GM15510 (cell line): ENCODE measurements around the gene IL18RAP.

ENCODE experiments used
- POLR2A ChIP-seq: IDR thresholded peaks from 3 replicates; pipeline ENCODE4 v1.6.1; 2011; ENCODE audit warnings: borderline replicate concordance; ENCODE audit not compliant: insufficient read length; ENCODE audit errors: extremely low read depth

The IL18RAP gene

DNA sequence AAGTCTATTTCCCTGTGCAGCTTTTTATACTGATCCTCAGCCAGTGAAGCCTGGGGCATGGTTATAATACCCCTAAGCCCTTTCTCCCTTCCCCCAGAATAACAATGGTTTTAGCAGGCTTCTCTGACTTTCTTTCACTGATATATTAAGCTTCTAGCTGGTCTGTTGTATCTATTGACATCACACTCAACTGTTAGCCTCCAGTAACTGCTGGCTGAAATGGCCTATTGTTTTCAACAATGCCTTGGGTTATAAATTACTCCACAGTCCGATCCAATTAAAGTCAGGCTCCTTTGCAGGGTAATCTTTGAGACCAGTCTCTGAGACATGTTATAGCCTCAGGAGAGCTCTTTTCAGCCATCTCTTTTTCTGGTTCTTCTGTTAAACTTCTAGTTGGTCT is 47.2 kb downstream of the IL18RAP start:
- no peak for TF ChIP-seq POLR2A

DNA sequence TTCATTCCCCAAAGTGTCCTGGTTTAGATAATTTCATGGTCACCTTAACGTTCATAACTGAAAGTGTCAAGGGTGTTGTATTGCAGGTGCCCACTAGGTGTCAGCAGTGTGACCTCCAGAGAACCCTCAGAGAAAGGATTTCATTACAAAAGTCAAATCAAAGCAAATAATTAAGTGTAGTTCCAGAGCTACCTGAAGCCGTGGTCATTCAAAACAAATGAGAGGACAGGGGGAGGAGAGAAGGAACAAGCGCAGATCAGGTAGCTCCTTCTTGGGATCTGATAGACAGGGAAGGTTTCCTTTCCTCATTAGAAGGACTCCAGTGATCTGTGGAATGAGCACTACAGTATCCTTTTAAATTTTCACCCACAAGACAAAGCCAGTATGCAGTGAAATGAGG is 50.1 kb downstream of the IL18RAP start, which contains the start of gene SLC9A4:
Gene SLC9A4 (plus strand): TSS at position 207 of the 400 bp plus-strand sequence. CDS start 534 bp downstream, outside the sequence.
- no peak for TF ChIP-seq POLR2A

DNA sequence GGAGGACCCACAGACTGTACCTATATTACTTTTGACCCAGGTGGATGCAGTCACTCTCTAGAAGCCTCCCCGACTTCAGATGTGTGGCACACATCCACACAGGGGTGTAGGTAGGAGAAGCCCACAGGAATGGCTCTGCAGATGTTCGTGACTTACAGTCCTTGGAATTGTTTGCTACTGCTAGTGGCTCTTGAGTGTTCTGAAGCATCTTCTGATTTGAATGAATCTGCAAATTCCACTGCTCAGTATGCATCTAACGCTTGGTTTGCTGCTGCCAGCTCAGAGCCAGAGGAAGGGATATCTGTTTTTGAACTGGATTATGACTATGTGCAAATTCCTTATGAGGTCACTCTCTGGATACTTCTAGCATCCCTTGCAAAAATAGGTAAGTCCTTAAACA is 50.7 kb downstream of the IL18RAP start:
- TF ChIP-seq POLR2A = no peak

DNA sequence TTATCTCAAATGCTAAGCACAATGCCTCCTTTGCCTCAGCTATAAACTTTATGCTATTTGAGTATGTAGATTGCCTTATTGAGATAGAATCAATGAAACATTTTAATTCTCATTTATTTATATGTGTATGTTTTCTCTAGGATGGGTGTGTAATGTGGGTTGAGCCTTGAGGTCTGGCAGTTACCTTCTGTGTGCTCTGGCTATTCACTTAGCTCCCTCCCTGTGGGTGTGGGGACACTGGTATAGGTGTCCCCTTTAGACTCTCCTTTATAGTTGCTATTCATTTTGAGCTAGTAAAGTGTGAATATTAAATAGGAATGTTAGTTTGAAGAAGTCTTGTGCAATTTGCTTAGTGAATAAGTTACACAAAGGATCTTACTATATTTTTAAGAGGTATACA is 51.8 kb downstream of the IL18RAP start:
- no peak for TF ChIP-seq POLR2A

DNA sequence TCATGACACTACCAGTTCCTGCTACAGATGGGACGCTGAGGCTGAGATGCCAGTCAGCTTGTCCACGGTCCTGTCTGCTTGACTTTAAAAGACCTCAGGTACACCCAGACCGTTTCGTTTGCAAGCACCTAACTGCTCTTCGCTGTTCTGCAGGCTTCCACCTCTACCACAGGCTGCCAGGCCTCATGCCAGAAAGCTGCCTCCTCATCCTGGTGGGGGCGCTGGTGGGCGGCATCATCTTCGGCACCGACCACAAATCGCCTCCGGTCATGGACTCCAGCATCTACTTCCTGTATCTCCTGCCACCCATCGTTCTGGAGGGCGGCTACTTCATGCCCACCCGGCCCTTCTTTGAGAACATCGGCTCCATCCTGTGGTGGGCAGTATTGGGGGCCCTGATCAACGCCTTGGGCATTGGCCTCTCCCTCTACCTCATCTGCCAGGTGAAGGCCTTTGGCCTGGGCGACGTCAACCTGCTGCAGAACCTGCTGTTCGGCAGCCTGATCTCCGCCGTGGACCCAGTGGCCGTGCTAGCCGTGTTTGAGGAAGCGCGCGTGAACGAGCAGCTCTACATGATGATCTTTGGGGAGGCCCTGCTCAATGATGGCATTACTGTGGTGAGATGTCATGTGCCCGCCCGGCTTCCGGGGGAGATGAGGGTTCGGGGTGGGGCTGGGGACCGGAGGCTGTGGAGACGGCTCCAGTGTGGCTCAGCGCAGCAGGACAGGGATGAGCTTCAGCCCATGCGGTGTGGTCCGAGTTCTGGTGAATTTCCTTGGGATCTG is 55.9 kb downstream of the IL18RAP start:
- TF ChIP-seq POLR2A = no peak

DNA sequence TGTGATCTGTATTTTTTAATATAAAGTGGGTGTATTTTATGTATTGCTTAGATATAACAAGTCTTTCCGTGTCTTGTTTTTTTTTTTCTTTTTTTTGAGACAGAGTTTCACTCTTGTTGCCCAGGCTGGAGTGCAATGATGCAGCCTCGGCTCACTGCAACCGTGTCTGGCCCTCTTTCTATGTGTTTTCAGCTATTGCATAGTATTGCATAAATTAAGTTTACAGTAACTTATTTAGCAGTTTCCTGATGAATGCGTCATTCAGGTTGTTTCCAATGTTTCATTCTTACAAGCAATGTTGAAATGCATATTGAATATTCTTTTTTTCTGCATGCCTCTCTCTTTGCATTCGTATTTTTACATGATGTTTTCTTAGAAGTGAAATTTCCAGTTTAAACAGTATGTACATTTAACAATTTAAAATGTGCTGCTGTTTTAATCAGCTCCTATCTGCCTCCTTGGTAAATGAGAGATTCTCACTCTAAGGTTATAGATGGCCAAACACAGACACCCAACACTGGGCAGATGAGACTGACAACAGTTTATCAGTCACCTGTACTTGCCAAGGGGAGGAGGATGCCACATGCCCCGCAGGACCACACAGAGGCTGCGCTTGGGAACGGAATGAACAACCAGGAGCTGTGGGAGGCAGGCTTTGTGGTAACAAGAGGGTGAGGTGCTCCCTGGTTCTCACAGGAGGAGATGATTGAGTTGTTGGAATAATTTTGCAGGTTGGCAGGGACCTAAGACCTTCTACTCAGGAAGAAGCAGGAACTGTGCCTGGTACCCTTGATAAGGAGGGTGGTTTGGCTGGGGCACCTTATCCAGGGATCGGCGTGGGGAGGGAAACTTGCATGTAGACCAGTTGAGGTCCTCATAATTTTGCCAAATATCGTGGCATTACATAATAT is 57.6 kb downstream of the IL18RAP start:
- TF ChIP-seq POLR2A = no peak

DNA sequence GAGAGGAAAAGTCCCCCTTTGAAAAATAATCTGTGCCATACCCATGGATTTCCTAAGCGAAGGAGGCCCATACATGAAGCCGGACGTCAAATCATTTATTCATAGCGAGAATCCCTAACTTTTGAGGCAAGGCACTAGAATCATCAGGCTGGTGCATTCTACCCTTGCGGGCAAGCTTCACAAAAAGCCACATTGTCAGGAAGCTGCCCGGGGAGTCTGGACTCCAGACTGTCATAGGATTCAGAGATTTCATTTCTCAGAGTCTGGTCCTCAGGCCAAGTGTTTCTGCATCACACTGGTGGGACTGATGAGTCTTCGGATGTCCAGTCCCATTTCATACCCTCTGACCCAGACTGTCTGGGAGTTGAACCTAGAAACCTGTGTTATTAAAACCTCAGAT is 59.0 kb downstream of the IL18RAP start:
- no peak for TF ChIP-seq POLR2A

DNA sequence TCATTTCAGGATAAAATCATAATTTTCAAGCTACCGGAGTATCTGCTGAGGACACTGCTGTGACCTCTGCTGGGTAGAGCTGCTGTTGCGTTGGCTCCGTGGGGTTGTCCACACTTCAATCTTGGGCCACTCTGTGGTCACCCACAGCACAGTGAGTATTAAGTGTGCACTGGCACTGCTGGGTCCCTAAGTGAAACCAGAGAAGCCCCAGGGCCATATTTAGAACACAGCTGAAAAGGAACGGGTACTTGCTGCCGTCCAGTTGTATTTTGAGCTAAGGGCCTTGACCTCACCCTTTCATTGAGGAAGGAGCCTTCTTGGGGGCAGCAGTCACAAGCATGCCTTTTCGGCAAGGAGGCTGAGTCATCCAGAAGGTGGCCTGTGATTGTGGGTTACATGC is 60.1 kb downstream of the IL18RAP start:
- no peak for TF ChIP-seq POLR2A

DNA sequence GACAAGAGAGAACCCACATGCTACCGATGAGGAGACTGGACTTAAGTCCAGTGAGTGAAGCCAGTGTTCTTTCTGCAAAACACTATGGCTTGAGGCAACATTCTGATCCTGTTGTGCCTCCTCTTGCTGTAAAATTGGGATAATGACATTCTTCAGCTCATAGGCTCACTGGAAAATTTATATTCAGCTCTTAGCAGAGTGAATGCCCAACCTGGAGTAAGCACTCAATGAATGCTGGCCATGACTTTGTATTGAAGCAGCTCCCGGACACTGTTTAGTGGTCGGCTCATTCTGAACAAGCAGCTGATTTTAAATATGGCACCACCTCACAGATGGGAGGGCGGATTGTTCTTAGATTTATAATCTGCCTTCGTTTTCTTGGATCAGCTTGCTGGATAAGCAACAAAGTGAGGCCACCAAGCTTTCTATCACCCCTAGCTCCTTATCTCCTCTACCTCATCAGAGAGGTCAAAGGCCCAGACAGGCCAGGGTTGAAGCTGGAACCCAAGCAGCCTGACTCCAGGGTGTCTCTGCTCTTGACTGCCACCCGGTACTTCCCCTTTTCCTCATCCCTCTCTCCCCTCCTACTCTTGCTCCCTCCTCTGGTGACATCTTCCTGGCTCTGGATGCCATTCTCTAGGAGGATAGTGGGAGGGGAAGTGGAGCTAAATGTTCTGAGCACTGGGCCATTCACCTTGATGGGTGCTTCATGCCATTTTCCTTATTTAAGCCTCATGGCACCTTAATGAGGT is 61.5 kb downstream of the IL18RAP start:
- no peak for TF ChIP-seq POLR2A

DNA sequence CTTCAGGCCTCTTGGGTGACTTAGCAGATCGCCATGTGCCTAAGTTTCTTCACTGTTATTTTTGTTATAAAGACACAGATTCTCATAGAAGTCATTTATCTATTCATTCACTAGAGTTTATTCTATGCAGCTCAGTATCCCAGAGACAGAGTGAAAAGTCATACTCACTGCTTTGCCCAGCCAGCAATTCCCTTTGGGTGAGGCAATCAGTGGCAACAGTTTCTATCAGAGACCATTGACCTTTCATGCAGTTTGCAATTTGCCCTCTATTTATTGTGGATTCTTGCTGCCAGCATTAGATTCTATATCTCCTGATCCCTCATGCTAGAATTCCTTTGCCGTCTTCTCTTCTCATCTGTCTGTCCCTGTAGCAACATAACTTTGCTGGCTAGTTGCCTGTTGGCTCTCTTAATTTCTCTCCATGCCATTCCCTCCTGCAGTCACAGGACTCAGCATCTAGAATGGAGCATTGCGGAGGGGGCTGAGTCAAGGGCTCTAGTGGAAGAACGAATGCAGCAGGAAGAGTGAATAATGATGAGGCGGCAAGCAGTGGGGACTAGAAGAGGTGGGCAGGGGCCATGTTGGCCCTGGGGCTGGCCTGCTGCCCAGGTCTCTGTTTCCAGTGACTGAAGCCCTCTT is 62.3 kb downstream of the IL18RAP start:
- TF ChIP-seq POLR2A = no peak

DNA sequence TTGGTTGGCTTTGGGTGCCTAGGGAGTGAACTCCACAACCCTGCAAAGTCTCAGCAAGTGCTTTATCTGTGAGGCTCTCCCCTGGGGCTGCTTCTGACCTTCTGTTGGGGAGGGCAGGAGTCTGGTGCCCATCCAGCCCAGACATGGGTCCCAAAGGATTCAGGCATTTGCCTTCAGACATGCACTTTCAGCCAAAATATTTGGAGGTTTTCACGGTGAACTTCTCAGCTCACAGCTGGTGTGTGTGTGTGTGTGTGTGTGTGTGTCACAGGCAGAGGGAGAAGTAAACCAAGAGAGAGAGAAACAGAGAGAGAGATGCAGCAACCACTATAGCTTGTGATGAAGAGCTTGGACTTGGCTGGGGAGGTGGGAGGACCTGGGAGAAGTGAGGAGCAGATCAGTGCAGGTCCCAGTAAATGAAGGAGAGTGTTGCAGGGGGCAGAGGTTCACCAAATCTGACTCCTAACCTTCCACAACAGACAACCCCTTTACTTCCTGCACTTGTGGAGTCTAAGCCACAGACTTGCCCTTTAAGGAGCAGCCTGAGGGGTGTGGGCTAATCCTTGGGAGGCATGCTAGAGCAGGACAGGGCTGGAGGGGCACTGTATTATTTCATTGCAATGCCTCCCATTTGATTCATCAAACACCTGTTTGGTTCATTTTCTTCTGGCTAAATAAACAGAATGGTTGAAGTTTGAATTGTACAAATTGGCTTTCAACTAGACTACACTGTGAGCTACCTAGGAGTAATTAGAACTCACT is 64.2 kb downstream of the IL18RAP start:
- TF ChIP-seq POLR2A = no peak

DNA sequence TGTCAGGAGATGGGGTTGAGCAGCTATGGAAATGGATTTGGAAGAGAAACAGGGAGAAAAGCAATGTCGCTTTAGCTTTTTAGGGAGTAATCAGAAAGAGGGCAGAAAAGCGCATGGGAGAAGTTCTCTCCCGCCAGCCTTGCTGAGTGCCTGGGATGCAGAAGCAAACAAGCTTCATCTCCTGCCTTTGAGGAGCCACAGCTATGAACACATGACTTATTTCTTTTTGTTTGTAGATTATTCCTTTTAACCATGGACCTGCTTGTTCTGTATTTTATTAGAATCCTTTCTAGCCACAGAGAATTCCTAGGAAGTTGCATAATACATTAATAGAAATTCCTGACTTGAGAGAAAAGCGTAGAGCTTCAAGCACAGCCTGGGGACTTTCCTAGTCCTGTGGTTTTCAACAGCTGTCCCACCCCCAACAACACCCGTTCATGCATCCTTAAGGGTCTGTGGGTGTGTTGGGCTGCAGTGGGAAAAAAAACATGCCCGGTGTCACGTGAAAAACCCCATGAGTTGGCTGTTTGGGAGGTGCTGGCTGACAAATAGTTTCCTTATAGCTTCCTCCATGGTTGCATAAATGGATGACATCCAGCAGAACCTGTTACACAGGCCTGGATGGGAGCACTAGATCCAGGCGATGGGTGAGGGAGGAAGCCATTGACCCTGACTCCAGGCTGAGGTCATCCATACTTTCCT is 65.0 kb downstream of the IL18RAP start:
- TF ChIP-seq POLR2A = no peak

DNA sequence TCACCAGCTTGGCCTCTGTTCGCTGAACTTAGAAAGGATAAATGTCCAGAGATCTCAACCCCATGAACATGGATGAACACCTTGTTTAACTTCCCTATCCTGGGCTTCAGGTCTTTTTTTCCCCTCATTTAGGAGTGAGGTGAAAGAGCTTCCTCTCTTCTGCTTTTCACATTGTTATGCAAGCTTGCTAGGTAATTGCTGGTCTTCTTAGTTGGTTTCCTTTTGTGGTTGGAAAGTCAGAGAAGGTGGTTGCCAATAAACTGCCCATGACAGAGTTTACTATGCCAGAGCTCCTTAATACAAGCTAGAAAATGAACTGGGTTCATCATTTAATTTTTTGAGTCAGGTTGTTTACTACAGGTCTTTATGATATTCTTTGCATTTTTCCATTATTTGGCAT is 66.7 kb downstream of the IL18RAP start:
- no peak for TF ChIP-seq POLR2A
